Psoas muscle (tissue), 8 donors: ENCODE results near the gene TIGD3. TPM values are rescaled to one million over a fixed set of nuclear protein-coding genes. Genes with fewer than 3 reads are reported as not detected.
A peak's percentile ranks its signal among the peaks of the same experiment; 100 is the strongest.

Experiments
- ATAC-seq, 4 donors: fragments of 200-7000 bp; cut with Tn5 transposase; one replicate each; pipeline ENCODE4 v1.9.1; 2020; ENCODE audit warnings: moderate library complexity in 3 of 4, mild to moderate bottlenecking in 2 of 4
- DNase-seq, 2 donors: peaks; one replicate each; pipeline ENCODE4 v3.0.0-alpha.2; 2020
- H3K27ac ChIP-seq: fragments of 200-600 bp; one replicate; pipeline ENCODE4 v1.8.0; 2022
- H3K27me3 ChIP-seq, 3 donors: fragments of 200-600 bp in 1 of 3; one replicate each; pipeline versions ENCODE4 v1.6.1 to v1.8.0; 2013 to 2022; ENCODE audit warnings: low read length in 2 of 3, mild to moderate bottlenecking in 2 of 3, moderate library complexity in 1 of 3; ENCODE audit not compliant: insufficient read depth in 3 of 3
- H3K36me3 ChIP-seq, 2 donors: fragments of 200-600 bp in 1 of 2; one replicate each; pipeline versions ENCODE4 v1.6.1 to v1.8.0; 2013 to 2022; ENCODE audit warnings: low read depth in 1 of 2, mild to moderate bottlenecking in 1 of 2, moderate library complexity in 1 of 2; ENCODE audit not compliant: insufficient read depth in 1 of 2
- H3K4me1 ChIP-seq: fragments of 200-600 bp; one replicate; pipeline ENCODE4 v1.8.0; 2022
- H3K4me3 ChIP-seq: fragments of 200-600 bp; one replicate; pipeline ENCODE4 v1.8.0; 2022; ENCODE audit warnings: mild to moderate bottlenecking
- H3K9me3 ChIP-seq: fragments of 200-600 bp; one replicate; pipeline ENCODE4 v1.8.0; 2022
- WGBS, 3 donors: extraction: QIAGEN DNeasy Blood & Tissue Kit; methylation state at CpG; one replicate each; pipeline versions ENCODE4 v1.1.6 to v1.1.7; 2013; 5-methylcytosine and 5-hydroxymethylcytosine counted together
- intact Hi-C, 2 donors: fragments of 100-400 bp; cut with DNase I; formaldehyde crosslinking; loops; one replicate each; pipeline versions ENCODE4 v1.11.0 to v1.14.2; 2022
- polyA plus RNA-seq, 3 donors: library from polyadenylated mRNA; stranded (reverse); fragments of 200-250 nt; gene quantifications; one replicate each; pipeline ENCODE4 v1.2.3, GENCODE V29; 2013
- total RNA-seq, 4 donors: library from RNA; stranded (reverse); fragmentation: NEBNext Ultra II Directional in 2 of 4; extraction: Animal tissue kit (Norgen Biotek cat#: 25700) in 2 of 4; gene quantifications; one replicate each; pipeline versions ENCODE4 v1.2.1 to v1.2.4, GENCODE V29; 2021 to 2023
- TF ChIP-seq, protein P1 (sequence below): fragments of 200-600 bp; IDR thresholded peaks from one replicate; pipeline ENCODE4 v1.8.0; 2022; ENCODE audit warnings: antibody characterized with exemption
- donor health status: healthy with polysubstance abuse.
- donor health status: DM: no; HTN: no; CAD: no; lungs with moderate emphysema.
- donor health status: Bipolar disorder and iron deficiency.
- donor health status: healthy.
- donor health status: DM: yes; HTN: yes; CAD: no.
- donor health status: DM: no; HTN: no; CAD: no.
- donor health status: DM: no; HTN: no; CAD: no.
- donor health status: DM: yes; HTN: yes; CAD: no.

TIGD3 gene
- total and polyA plus RNA-seq, 7 donors = 0.05 to 0.25 (median 0.09) TPM; not detected in 3

DNA sequence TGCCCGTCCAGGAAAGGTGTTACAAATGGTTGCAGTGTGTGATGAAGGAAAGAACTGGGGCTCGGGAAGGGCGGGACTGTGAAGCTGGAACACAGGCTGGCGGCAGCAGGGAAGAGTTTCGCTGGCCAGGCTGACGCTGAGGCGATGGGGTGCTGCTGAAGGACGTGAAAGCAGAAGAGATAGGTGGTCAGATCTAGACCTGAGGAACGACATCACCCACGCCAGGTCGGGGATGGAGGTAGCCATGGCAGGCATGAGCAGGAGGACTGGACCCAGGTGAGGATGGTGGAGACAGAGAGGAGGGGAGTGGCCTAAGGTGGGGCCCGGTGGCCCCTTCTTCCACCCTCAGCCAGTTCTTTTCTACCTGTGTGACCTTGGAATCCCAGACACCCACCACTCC, 30.7 kb upstream of the TIGD3 start:
- intact Hi-C loops = no loop called here
- ATAC-seq = peak in 1 of 4 donors; percentile 20

GRCh38 chr11:65325435-65325834, 29.1 kb upstream of the TIGD3 start:
- Histone ChIP-seq H3K4me3 (no peak overlapping the region), H3K27ac (no peak overlapping the region), H3K4me1 (peaks cover 13% of the 10 kb centered on the region), H3K9me3 (no peaks in the 10 kb centered on the region), H3K27me3 (no peaks in the 10 kb centered on the region), H3K36me3 (peaks cover 0 to 18% of the 10 kb centered on the region in 2 donors)
- intact Hi-C loops = no loop called here
- ATAC-seq (no peak), DNase-seq (no peak)
- 82 to 83% (median 82%) methylated on average over 4 of the region's 4 CpGs for WGBS, 3 donors
- TF ChIP-seq, protein P1, sequence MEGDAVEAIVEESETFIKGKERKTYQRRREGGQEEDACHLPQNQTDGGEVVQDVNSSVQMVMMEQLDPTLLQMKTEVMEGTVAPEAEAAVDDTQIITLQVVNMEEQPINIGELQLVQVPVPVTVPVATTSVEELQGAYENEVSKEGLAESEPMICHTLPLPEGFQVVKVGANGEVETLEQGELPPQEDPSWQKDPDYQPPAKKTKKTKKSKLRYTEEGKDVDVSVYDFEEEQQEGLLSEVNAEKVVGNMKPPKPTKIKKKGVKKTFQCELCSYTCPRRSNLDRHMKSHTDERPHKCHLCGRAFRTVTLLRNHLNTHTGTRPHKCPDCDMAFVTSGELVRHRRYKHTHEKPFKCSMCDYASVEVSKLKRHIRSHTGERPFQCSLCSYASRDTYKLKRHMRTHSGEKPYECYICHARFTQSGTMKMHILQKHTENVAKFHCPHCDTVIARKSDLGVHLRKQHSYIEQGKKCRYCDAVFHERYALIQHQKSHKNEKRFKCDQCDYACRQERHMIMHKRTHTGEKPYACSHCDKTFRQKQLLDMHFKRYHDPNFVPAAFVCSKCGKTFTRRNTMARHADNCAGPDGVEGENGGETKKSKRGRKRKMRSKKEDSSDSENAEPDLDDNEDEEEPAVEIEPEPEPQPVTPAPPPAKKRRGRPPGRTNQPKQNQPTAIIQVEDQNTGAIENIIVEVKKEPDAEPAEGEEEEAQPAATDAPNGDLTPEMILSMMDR = no peak

More for the DNA sequence above, 30.7 kb upstream of the TIGD3 start:
- DNase-seq = peak in 1 of 2 donors; percentile 57
- Histone ChIP-seq H3K4me3 (no peak overlapping the region), H3K27ac (no peak overlapping the region), H3K27me3 (no peaks in the 10 kb centered on the region), H3K9me3 (no peaks in the 10 kb centered on the region), H3K4me1 (peaks cover 10% of the 10 kb centered on the region), H3K36me3 (peaks cover 0 to 20% of the 10 kb centered on the region in 2 donors)
- TF ChIP-seq, protein P1 = no peak
- WGBS, 3 donors = 60 to 74% (median 61%) methylated on average over 11 to 12 of the region's 12 CpGs

DNA sequence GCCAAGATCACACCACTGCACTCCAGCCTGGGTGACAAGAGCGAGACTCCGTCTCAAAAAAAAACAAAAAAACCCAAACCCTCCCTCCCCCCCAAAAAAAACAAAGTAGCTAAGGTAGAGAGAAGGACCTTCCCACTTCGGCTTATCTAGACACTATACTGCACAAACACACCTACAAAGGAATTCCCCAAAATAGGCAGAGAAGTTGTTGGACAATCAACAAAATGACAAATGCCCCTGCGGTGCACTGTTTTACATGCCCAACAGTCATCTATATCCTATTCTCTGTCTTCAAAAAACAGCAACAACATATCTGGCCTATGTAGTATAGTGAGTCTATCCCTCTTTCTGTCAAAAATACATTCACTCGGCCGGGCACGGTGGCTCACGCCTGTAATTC, 27.5 kb upstream of the TIGD3 start:
- DNase-seq = no peak
- H3K4me1 ChIP-seq = peaks cover 9% of the 10 kb centered on the region

DNA sequence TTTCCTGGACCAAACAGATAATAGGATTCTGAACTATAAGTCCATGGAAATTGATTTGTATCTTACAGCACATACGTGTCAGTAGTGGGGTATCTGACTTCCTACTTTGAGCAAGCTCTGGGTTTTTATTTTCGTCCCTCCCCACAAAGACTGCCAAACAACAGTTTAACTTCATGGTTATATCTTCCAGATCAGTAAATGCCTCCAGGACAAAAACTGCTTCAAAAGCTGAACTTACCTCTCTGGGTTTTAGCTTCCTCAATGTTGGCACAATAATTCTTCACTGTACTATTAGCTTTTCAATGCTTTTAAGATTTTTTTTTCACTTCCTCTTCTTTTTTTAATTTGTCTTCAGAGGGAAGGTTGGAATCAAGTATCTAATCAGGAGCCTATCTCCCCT, 25.1 kb upstream of the TIGD3 start:
- Histone ChIP-seq H3K4me3 (peak overlapping the region; percentile 15), H3K27me3 (no peaks in the 10 kb centered on the region), H3K9me3 (no peaks in the 10 kb centered on the region), H3K4me1 (peaks cover 8% of the 10 kb centered on the region), H3K36me3 (no peaks in the 10 kb centered on the region), H3K27ac (no peak overlapping the region)
- DNase-seq = no peak
- ATAC-seq = no peak
- TF ChIP-seq, protein P1 = no peak
- intact Hi-C loops = no loop called here
- WGBS, 3 donors = 57 to 68% (median 62%) methylated on average over 2 of the region's 2 CpGs

More for the DNA sequence above, 27.5 kb upstream of the TIGD3 start:
- Histone ChIP-seq H3K36me3 (peaks cover 0 to 2% of the 10 kb centered on the region in 2 donors), H3K27ac (no peak overlapping the region), H3K9me3 (no peaks in the 10 kb centered on the region), H3K27me3 (no peaks in the 10 kb centered on the region), H3K4me3 (no peak overlapping the region)
- no peak for ATAC-seq
- TF ChIP-seq, protein P1 = no peak
- intact Hi-C loops = no loop called here
- WGBS, 3 donors = 84 to 92% (median 86%) methylated on average over 8 of the region's 8 CpGs

- 3 to 9% (median 6%) methylated on average over 13 of the region's 13 CpGs for WGBS, 3 donors
- Histone ChIP-seq H3K4me3 (peak overlapping the region; percentile 15), H3K36me3 (no peaks in the 10 kb centered on the region), H3K9me3 (no peaks in the 10 kb centered on the region), H3K27ac (no peak overlapping the region), H3K4me1 (peaks cover 13% of the 10 kb centered on the region), H3K27me3 (no peaks in the 10 kb centered on the region)
- peak; percentile 38 to 60 (median 53) for ATAC-seq
- intact Hi-C loops = no loop called here
- DNase-seq = peak; percentile 68 to 81
- TF ChIP-seq, protein P1 = peak; percentile 84
These were observed 24.6 kb upstream of the TIGD3 start for GRCh38 chr11:65329944-65330403.
